ENCODE measurements around the gene SELENOW. TPM values are rescaled to one million over a fixed set of nuclear protein-coding genes. Genes with fewer than 3 reads are reported as not detected.
A peak's percentile ranks its signal among the peaks of the same experiment; 100 is the strongest.

Gene SELENOW
- total RNA-seq, 3 donors from 2014 or later: 297 to 525 (median 450) TPM

DNA sequence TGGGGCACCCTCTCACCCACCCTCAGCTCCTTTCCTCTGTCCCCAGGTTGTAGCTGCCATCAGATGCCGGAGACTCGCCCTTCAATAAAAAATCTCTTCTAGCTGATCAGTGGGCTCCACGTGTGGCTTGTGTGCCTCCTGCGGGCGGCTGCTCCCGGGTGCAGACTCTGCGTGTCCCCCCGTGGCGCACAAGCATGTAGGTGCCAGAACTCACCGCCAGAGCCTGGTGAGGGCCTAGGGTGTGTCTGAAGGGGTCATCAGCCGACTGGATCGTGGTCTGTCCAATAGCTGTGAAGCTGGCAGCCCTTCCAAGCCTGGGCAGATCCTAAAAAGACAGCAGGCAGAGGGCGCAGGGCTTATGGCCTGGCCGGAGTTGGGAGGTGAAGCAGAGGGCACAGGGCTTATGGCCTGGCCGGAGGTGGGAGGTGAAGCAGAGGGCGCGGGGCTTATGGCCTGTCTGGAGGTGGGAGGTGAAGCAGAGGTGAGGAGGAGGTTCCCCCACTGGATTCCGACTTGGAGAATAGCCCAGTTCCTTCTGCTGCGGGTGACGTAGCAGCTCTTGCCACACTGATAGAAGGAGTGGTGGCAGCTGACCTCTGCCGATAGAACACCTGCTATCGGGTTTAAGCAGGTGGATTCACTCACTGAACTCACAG, 21.4 kb upstream of the SELENOW start:
- peaks cover 33% of the 10 kb centered on the region for H3K36me3 ChIP-seq
- TF ChIP-seq, protein P1, sequence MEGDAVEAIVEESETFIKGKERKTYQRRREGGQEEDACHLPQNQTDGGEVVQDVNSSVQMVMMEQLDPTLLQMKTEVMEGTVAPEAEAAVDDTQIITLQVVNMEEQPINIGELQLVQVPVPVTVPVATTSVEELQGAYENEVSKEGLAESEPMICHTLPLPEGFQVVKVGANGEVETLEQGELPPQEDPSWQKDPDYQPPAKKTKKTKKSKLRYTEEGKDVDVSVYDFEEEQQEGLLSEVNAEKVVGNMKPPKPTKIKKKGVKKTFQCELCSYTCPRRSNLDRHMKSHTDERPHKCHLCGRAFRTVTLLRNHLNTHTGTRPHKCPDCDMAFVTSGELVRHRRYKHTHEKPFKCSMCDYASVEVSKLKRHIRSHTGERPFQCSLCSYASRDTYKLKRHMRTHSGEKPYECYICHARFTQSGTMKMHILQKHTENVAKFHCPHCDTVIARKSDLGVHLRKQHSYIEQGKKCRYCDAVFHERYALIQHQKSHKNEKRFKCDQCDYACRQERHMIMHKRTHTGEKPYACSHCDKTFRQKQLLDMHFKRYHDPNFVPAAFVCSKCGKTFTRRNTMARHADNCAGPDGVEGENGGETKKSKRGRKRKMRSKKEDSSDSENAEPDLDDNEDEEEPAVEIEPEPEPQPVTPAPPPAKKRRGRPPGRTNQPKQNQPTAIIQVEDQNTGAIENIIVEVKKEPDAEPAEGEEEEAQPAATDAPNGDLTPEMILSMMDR (IDR thresholded peaks at IDR 0.05): no peak
- TF ChIP-seq POLR2A (IDR thresholded peaks at IDR 0.05): no peak
- no peak for TF ChIP-seq POLR2AphosphoS5 (IDR thresholded peaks at IDR 0.05)
- no peak overlapping the region for H3K27ac ChIP-seq
- no peak for DNase-seq (ENCODE audit: low spot score in 2 of 2)
- H3K9me3 ChIP-seq: no peaks in the 10 kb centered on the region
- no peak overlapping the region for H3K4me3 ChIP-seq
- no peaks in the 10 kb centered on the region for H3K4me1 ChIP-seq
- H3K27me3 ChIP-seq: no peaks in the 10 kb centered on the region
- intact Hi-C loops (cut with DNase I; ENCODE audit: low total_unique reads): no loop called here

DNA sequence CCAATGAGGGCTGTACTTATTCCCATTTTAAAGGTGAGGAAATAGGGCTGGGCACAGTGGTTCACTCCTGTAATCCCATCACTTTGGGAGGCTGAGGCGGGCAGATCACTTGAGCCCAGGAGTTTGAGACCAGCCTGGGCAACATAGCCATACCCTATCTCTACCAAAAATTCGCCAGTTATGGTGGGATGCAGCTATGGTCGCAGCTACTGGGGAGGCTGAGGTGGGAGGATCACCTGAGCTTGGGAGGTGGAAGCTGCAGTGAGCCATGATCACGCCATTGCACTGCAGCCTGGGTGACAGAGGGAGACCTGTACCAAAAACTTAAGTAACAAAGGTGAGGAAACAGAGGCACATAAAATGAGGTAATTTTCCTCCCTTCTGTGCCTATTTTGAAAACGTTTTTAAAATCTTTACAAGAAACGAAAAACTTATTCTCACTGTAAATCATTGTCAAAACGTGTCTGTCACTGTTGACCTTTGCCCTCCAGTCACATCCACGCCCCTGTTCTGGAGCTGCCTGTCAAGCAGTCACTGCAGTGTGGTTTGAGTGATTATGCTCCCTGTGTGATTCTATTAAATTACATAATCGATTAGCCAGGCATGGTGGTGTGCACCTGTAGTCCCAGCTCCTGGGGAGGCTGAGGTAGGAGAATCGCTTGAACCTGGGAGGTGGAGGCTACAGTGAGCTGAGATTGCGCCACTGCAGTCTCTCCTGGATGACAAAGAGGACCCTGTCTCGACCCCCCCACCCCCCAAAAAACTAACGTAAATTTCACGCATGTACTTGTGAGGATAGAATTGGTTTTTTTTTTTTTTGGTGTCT, 20.7 kb upstream of the SELENOW start:
- no peak for DNase-seq (ENCODE audit: low spot score in 2 of 2)
- H3K36me3 ChIP-seq: peaks cover 26% of the 10 kb centered on the region
- H3K4me3 ChIP-seq: no peak overlapping the region
- H3K27ac ChIP-seq: no peak overlapping the region
- TF ChIP-seq POLR2A (IDR thresholded peaks at IDR 0.05): no peak
- TF ChIP-seq, protein P1 (IDR thresholded peaks at IDR 0.05): no peak
- no peak for TF ChIP-seq POLR2AphosphoS5 (IDR thresholded peaks at IDR 0.05)
- H3K4me1 ChIP-seq: no peaks in the 10 kb centered on the region
- H3K27me3 ChIP-seq: no peaks in the 10 kb centered on the region
- H3K9me3 ChIP-seq: no peaks in the 10 kb centered on the region
- intact Hi-C loops (cut with DNase I; ENCODE audit: low total_unique reads): no loop called here

DNA sequence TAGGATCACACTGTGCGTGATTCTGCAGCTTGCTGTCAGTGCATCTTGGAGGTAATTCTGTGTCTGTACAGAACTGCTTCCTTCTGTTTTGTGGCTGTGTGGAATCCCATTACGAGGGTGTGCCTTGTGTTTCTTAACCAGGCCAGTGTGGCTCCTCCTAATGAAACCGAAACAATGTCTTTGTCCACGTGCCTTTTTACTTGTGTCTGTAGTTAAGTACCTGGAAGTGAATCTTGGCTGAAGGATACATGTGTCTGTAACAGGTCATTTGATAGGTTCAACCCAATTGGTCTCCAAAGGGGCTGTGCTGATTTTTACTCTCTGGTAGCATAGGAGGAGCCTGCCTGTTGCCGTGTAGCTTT, 20.1 kb upstream of the SELENOW start:
- H3K4me1 ChIP-seq: no peaks in the 10 kb centered on the region
- no peaks in the 10 kb centered on the region for H3K27me3 ChIP-seq
- no peak overlapping the region for H3K27ac ChIP-seq
- TF ChIP-seq, protein P1 (IDR thresholded peaks at IDR 0.05): no peak
- no peak for TF ChIP-seq POLR2A (IDR thresholded peaks at IDR 0.05)
- no peak for TF ChIP-seq POLR2AphosphoS5 (IDR thresholded peaks at IDR 0.05)
- no peak for DNase-seq (ENCODE audit: low spot score in 2 of 2)
- peaks cover 24% of the 10 kb centered on the region for H3K36me3 ChIP-seq
- intact Hi-C loops (cut with DNase I; ENCODE audit: low total_unique reads): no loop called here
- no peaks in the 10 kb centered on the region for H3K9me3 ChIP-seq
- H3K4me3 ChIP-seq: no peak overlapping the region

DNA sequence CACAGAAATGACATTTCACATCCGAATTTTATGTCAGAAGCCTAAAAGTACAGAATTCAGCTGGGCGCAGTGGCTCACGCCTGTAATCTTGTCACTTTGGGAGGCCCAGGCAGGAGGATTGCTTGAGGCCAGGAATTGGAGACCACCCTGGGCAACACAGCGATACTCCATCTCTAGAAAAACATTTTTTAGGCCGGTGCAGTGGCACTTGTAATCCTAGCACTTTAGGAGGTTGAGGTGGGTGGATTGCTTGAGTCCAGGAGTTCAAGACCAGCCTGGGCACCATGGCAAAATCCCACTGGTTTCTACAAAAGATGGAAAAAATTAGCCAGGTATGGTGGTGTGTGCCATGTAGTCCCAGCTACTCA, 17.9 kb upstream of the SELENOW start:
- H3K36me3 ChIP-seq: peaks cover 17% of the 10 kb centered on the region
- H3K4me1 ChIP-seq: no peaks in the 10 kb centered on the region
- no peak for TF ChIP-seq POLR2A (IDR thresholded peaks at IDR 0.05)
- no peak for TF ChIP-seq POLR2AphosphoS5 (IDR thresholded peaks at IDR 0.05)
- TF ChIP-seq, protein P1 (IDR thresholded peaks at IDR 0.05): no peak
- H3K27ac ChIP-seq: peak overlapping the region in 1 of 2 donors; percentile 61
- no peaks in the 10 kb centered on the region for H3K9me3 ChIP-seq
- H3K4me3 ChIP-seq: no peak overlapping the region
- no peak for DNase-seq (ENCODE audit: low spot score in 2 of 2)
- no peaks in the 10 kb centered on the region for H3K27me3 ChIP-seq
- intact Hi-C loops (cut with DNase I; ENCODE audit: low total_unique reads): no loop called here

DNA sequence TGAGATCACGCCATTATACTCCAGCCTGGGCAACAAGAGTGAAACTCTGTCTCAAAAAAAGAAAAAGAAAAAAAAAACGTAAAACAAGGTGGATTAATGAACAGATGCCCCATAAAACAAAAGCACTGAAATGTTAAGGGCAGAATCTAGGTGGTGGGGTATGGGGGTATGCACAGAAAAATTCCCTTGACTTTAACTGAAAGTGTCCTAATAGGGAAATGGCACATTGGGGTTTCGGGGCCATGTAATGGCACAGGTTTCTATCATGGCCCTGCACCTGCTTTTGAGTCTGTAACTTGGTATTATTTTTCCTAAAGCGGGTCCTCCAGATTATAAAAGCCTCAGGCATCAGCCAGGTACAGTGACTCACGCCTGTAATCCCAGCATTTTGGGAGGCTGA, 16.9 kb upstream of the SELENOW start:
- intact Hi-C loops (cut with DNase I; ENCODE audit: low total_unique reads): no loop called here
- Histone ChIP-seq H3K9me3 (no peaks in the 10 kb centered on the region), H3K27ac (no peak overlapping the region), H3K36me3 (peaks cover 10% of the 10 kb centered on the region), H3K27me3 (no peaks in the 10 kb centered on the region), H3K4me1 (no peaks in the 10 kb centered on the region), H3K4me3 (no peak overlapping the region)
- no peak for DNase-seq (ENCODE audit: low spot score in 2 of 2)
- TF ChIP-seq, protein P1 (IDR thresholded peaks at IDR 0.05): no peak
- TF ChIP-seq POLR2A (IDR thresholded peaks at IDR 0.05) (no peak), POLR2AphosphoS5 (IDR thresholded peaks at IDR 0.05) (no peak)

All from breast epithelium (tissue), 4 donors.